Thymus (tissue), 11 donors: ENCODE data around the gene MEIS1. TPM values are rescaled to one million over a fixed set of nuclear protein-coding genes. Genes with fewer than 3 reads are reported as not detected.

Source experiments
- DNase-seq, 9 donors: peaks; one replicate each; pipeline ENCODE4 v3.0.0-alpha.2; 2013; ENCODE audit warnings: low spot score in 9 of 9, low read depth in 6 of 9, missing footprints in 1 of 9
- H3K27ac ChIP-seq, 2 donors: one replicate each; pipeline ENCODE4 v1.5.1; 2013; ENCODE audit warnings: control low read depth in 1 of 2, low read depth in 1 of 2, low read length in 1 of 2, mild to moderate bottlenecking in 1 of 2, moderate library complexity in 1 of 2
- H3K27me3 ChIP-seq, 2 donors: one replicate each; pipeline ENCODE4 v1.5.1; 2013; ENCODE audit warnings: low read length in 1 of 2; ENCODE audit not compliant: control insufficient read depth in 2 of 2, insufficient read depth in 1 of 2
- H3K36me3 ChIP-seq, 2 donors: one replicate each; pipeline ENCODE4 v1.5.1; 2013; ENCODE audit warnings: low read length in 1 of 2, mild to moderate bottlenecking in 1 of 2, moderate library complexity in 1 of 2; ENCODE audit not compliant: control insufficient read depth in 2 of 2, insufficient read depth in 2 of 2
- H3K4me1 ChIP-seq, 2 donors: one replicate each; pipeline ENCODE4 v1.5.1; 2013; ENCODE audit warnings: low read length in 2 of 2; ENCODE audit not compliant: control insufficient read depth in 2 of 2, insufficient read depth in 2 of 2
- H3K4me3 ChIP-seq, 2 donors: one replicate each; pipeline ENCODE4 v1.5.1; 2013; ENCODE audit warnings: low read length in 2 of 2, control low read depth in 1 of 2, mild to moderate bottlenecking in 1 of 2
- H3K9me3 ChIP-seq, 2 donors: one replicate each; pipeline ENCODE4 v1.5.1; 2013; ENCODE audit warnings: low read length in 1 of 2, mild to moderate bottlenecking in 1 of 2; ENCODE audit not compliant: control insufficient read depth in 2 of 2, insufficient read depth in 1 of 2
- WGBS: extraction: QIAGEN DNeasy Blood & Tissue Kit; methylation state at CpG from one replicate; pipeline ENCODE4 v1.1.7; 2013; 5-methylcytosine and 5-hydroxymethylcytosine counted together
- polyA plus RNA-seq: library from polyadenylated mRNA; stranded (reverse); fragments of 200-250 nt; gene quantifications from one replicate; pipeline ENCODE4 v1.2.3, GENCODE V29; 2013
- total RNA-seq: library from RNA; stranded (reverse); fragments of 120-200 nt; gene quantifications from one replicate; pipeline ENCODE4 v1.2.4, GENCODE V29; 2013
- donor health status: healthy.

The MEIS1 gene
- total and polyA plus RNA-seq, 2 donors: 9.8 to 15.5 TPM

GRCh38 chr2:66461001-66461663, 26.2 kb downstream of the MEIS1 start:
- Histone ChIP-seq H3K4me3 (no peak overlapping the region), H3K36me3 (no peaks in the 10 kb centered on the region), H3K4me1 (no peaks in the 10 kb centered on the region), H3K27ac (no peak overlapping the region), H3K9me3 (no peaks in the 10 kb centered on the region), H3K27me3 (no peaks in the 10 kb centered on the region)
- DNase-seq: no peak
- WGBS: 95% methylated on average over 3 of the region's 3 CpGs

DNA sequence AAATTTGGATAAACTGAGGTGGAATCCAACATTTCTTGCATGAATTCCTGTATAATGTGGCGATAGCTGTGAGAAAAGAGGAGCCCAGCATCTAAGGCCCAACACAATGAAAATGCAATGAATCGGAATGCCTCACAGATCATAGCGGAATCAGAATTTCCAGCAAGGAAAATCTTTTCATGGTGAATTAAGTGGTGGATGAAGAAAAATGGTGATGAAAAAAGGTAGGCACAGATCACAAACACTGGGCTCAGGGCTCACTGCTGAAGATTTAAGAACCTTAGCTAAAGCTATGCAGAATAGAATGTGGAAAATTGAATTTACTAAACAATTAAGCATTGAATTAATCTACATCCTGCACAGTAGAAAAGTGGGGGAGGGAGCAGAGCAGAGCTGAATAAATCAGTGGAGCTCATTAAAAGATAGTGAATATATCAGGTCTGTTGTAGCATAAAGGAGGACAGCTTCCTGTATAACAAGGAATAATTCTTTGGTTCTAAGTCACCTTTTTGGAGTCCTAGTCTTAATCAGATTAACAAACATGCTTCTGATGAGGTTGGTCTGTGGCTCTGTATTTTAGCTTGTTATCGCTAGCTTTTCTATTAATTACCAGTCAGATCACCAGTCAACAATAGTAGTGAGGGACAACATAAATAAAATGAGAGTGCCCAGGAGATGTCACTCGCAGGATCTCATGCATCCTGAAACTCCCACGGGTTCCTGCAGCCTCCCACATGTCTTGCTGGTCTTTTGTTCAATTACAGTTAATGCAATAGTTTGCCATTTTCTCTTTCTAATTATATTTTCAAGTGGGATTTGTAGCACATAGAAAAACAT, 27.0 kb downstream of the MEIS1 start:
- 95% methylated on average over 6 of the region's 6 CpGs for WGBS
- no peaks in the 10 kb centered on the region for H3K9me3 ChIP-seq
- H3K36me3 ChIP-seq: no peaks in the 10 kb centered on the region
- no peaks in the 10 kb centered on the region for H3K4me1 ChIP-seq
- no peak overlapping the region for H3K4me3 ChIP-seq
- no peak overlapping the region for H3K27ac ChIP-seq
- no peak for DNase-seq
- H3K27me3 ChIP-seq: no peaks in the 10 kb centered on the region

- H3K36me3 ChIP-seq: no peaks in the 10 kb centered on the region
- 93% methylated on average over 5 of the region's 5 CpGs for WGBS
Observed at GRCh38 chr2:66462501-66462825, 27.5 kb downstream of the MEIS1 start.

DNA sequence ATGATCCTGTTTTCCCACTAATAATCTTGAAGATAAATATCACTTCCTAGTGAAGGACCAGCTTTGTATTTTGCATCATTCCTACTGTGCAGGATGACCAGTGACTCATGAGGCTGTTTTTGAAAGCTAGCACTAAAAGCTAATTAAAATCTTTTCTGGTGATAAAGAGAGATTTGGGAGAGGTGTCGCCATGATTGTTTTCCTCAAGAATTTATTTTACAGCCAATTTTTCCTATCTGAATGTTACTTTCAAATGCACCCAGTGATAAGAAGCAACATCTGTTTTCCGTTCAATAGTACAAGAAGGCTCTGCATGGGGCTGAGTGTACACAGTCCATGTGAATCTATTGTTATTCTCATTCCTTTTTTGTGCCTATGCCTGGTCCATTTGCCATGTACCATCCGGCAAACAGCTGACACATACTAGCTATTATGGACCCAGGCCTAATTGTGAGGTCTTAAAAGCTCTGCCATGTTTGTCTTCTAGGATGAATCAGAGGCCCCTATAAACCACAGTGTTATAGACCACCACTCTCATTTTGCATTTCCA, 28.4 kb downstream of the MEIS1 start:
- WGBS: 96% methylated on average over 3 of the region's 3 CpGs
- H3K27ac ChIP-seq: no peak overlapping the region
- H3K9me3 ChIP-seq: no peaks in the 10 kb centered on the region
- no peaks in the 10 kb centered on the region for H3K4me1 ChIP-seq
- H3K27me3 ChIP-seq: no peaks in the 10 kb centered on the region
- DNase-seq: no peak
- no peak overlapping the region for H3K4me3 ChIP-seq
- H3K36me3 ChIP-seq: no peaks in the 10 kb centered on the region

More at GRCh38 chr2:66462501-66462825, 27.5 kb downstream of the MEIS1 start:
- no peak for DNase-seq
- H3K4me1 ChIP-seq: no peaks in the 10 kb centered on the region
- no peaks in the 10 kb centered on the region for H3K9me3 ChIP-seq
- no peak overlapping the region for H3K4me3 ChIP-seq
- no peaks in the 10 kb centered on the region for H3K27me3 ChIP-seq
- no peak overlapping the region for H3K27ac ChIP-seq

- no peaks in the 10 kb centered on the region for H3K9me3 ChIP-seq
- H3K36me3 ChIP-seq: no peaks in the 10 kb centered on the region
- DNase-seq: no peak
- WGBS: 94% methylated on average over 4 of the region's 4 CpGs
- no peak overlapping the region for H3K4me3 ChIP-seq
- no peaks in the 10 kb centered on the region for H3K27me3 ChIP-seq
- H3K27ac ChIP-seq: no peak overlapping the region
- H3K4me1 ChIP-seq: no peaks in the 10 kb centered on the region
Observed at GRCh38 chr2:66464930-66465637, 30.2 kb downstream of the MEIS1 start.

DNA sequence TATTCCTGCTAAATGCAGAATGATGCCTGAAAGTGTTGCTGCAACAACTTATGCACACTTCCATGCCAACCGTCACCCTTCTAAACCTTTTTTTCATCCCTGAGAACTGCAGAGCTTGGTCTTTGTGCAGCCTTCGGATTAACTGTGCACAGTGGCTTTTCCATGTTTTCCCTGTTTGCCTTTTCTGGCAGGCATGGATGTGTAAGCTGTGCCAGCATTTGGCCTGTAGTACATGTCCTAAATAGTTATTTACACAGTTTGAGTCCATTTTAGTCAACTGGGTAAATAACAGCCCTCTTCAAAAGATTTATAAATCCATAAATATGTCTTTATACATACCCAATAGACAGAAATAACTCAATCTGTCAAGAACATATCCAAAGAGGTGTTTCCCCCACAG, 31.5 kb downstream of the MEIS1 start:
- Histone ChIP-seq H3K27ac (no peak overlapping the region), H3K4me1 (no peaks in the 10 kb centered on the region), H3K9me3 (no peaks in the 10 kb centered on the region), H3K4me3 (no peak overlapping the region), H3K36me3 (no peaks in the 10 kb centered on the region), H3K27me3 (no peaks in the 10 kb centered on the region)
- no peak for DNase-seq
- 95% methylated on average over 2 of the region's 2 CpGs for WGBS

DNA sequence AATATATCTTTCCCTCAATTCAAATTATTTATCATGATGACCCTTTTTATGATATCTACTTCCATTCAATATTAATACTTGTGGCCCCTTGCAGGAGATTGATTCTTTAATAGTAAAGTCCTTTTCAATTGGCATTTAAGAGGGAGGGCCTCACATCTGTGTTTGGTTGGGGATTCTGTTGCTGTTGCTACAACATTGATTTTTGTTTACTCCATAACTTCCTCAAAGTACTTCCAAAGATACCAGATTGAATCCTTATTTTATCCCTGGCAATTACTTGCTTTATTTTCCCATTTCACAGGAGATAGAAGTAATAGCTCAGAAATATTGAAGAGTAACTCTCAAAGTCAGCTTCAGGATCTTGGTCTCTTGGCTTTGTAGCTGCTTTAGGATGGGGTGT, 32.8 kb downstream of the MEIS1 start:
- Histone ChIP-seq H3K4me1 (no peaks in the 10 kb centered on the region), H3K4me3 (no peak overlapping the region), H3K27me3 (no peaks in the 10 kb centered on the region), H3K36me3 (no peaks in the 10 kb centered on the region), H3K27ac (no peak overlapping the region), H3K9me3 (no peaks in the 10 kb centered on the region)
- no peak for DNase-seq

DNA sequence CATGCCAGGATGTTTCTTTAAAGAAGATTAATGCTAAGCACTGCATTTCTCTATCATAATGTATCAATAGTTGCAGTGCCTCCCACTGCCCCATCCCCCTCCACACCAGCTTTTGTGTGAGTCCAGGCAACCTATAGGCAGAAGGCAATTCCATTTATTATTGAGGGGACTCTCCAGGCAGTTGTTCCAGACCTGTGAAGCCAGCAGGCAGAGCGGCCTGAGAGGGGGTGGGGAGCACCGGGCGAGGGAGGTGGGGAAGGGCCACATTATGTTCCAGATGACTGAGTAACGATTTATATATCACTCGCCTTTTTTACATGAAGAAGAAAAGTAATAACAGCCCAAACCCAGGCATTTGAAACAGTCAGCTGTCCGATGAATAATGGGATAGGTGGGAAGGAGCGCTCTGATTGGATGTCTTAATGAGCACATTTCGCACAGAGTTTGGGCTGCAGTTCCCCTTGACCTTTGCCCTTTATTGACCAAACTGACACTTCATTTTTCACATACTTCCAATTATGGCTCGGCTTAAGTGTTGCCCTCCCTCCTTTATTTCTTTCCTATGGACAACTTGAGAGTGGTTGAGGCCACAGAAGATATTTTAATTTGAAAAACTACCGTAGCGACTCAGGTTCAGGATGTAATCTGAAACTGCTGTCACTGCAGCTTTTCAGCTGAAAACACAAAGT, 34.4 kb downstream of the MEIS1 start:
- no peaks in the 10 kb centered on the region for H3K36me3 ChIP-seq
- no peak overlapping the region for H3K4me3 ChIP-seq
- no peak for DNase-seq
- H3K27me3 ChIP-seq: no peaks in the 10 kb centered on the region
- H3K27ac ChIP-seq: no peak overlapping the region
- no peaks in the 10 kb centered on the region for H3K9me3 ChIP-seq
- 95% methylated on average over 11 of the region's 11 CpGs for WGBS
- H3K4me1 ChIP-seq: no peaks in the 10 kb centered on the region
